Keratinocyte (primary cell): ENCODE results near the gene ATP11A. TPM values are rescaled to one million over a fixed set of nuclear protein-coding genes. Genes with fewer than 3 reads are reported as not detected.
"Not testable (repeated sequence)": the region's sequence is repeated elsewhere in the genome, so short reads cannot be mapped to it uniquely, and the experiment has no call there.

Source experiments
- DNase-seq: peaks from one replicate; pipeline ENCODE4 v3.0.0-alpha.2; 2011; ENCODE audit warnings: low read depth, missing footprints, low spot score
- FAIRE-seq: peaks from 2 replicates; lab custom pipeline; 2011; peaks lifted over from hg19 to GRCh38; lab: Jason Lieb, UNC
- H2AFZ ChIP-seq: 2 replicates; pipeline ENCODE4 v1.6.0; 2012; ENCODE audit warnings: low read length, control low read depth, inconsistent platforms; ENCODE audit not compliant: control insufficient read depth
- H3K27ac ChIP-seq: 2 replicates; pipeline ENCODE4 v1.5.1; 2011; ENCODE audit warnings: low read length; ENCODE audit not compliant: control insufficient read depth, insufficient read depth
- H3K27me3 ChIP-seq: 3 replicates; pipeline ENCODE4 v1.6.0; 2011; ENCODE audit warnings: low read length; ENCODE audit not compliant: control insufficient read depth, insufficient read depth; ENCODE audit errors: extremely low read depth
- H3K36me3 ChIP-seq, 2 experiments: 2 replicates in 1 of 2; 3 replicates in 1 of 2; pipeline ENCODE4 v1.5.1; 2011; ENCODE audit warnings: low read length in 2 of 2, mild to moderate bottlenecking in 1 of 2; ENCODE audit not compliant: control insufficient read depth in 2 of 2, insufficient read depth in 2 of 2; ENCODE audit errors: extremely low read depth in 1 of 2
- H3K4me1 ChIP-seq: 3 replicates; pipeline ENCODE4 v1.5.1; 2011; ENCODE audit warnings: low read length; ENCODE audit not compliant: control insufficient read depth, insufficient read depth; ENCODE audit errors: extremely low read depth
- H3K4me2 ChIP-seq: 3 replicates; pipeline ENCODE4 v1.6.0; 2011; ENCODE audit warnings: low read depth, low read length; ENCODE audit not compliant: control insufficient read depth, insufficient read depth; ENCODE audit errors: extremely low read depth
- H3K4me3 ChIP-seq, 3 experiments: fragments of 200-600 bp in 1 of 3; sonication (generic) in 1 of 3; 2 replicates in 2 of 3; 3 replicates in 1 of 3; pipeline ENCODE4 v1.5.1; 2011 to 2016; ENCODE audit warnings: low read length in 3 of 3, mild to moderate bottlenecking in 3 of 3, control low read depth in 2 of 3, inconsistent platforms in 1 of 3, low read depth in 1 of 3, mixed read lengths in 1 of 3, mixed run types in 1 of 3, moderate library complexity in 1 of 3; ENCODE audit not compliant: control insufficient read depth in 2 of 3, insufficient read depth in 2 of 3; ENCODE audit errors: extremely low read depth in 1 of 3
- H3K79me2 ChIP-seq: 2 replicates; pipeline ENCODE4 v1.6.0; 2012; ENCODE audit warnings: low read length; ENCODE audit not compliant: control insufficient read depth, insufficient read depth
- H3K9ac ChIP-seq: 3 replicates; pipeline ENCODE4 v1.6.0; 2011; ENCODE audit warnings: low read length; ENCODE audit not compliant: control insufficient read depth, insufficient read depth; ENCODE audit errors: extremely low read depth
- H3K9me1 ChIP-seq: 3 replicates; pipeline ENCODE4 v1.6.0; 2011; ENCODE audit warnings: low read length; ENCODE audit not compliant: control insufficient read depth, insufficient read depth; ENCODE audit errors: extremely low read depth
- H3K9me3 ChIP-seq: 2 replicates; pipeline ENCODE4 v1.5.1; 2012; ENCODE audit warnings: low read depth, low read length; ENCODE audit not compliant: control insufficient read depth
- H4K20me1 ChIP-seq: 3 replicates; pipeline ENCODE4 v1.6.0; 2011; ENCODE audit warnings: low read length; ENCODE audit not compliant: control insufficient read depth, insufficient read depth; ENCODE audit errors: extremely low read depth
- CTCF ChIP-seq, 3 experiments: IDR thresholded peaks in 1 of 3; conservative IDR thresholded peaks in 1 of 3; optimal IDR thresholded peaks in 1 of 3; 2 replicates in 2 of 3; 3 replicates in 1 of 3; pipeline versions ENCODE3 to v1.5.1; 2011; ENCODE audit warnings: low read length in 3 of 3, mild to moderate bottlenecking in 3 of 3, moderate library complexity in 2 of 3, control low read depth in 1 of 3, inconsistent platforms in 1 of 3; ENCODE audit not compliant: insufficient read depth in 2 of 3; ENCODE audit errors: extremely low read depth in 1 of 3
- EZH2 ChIP-seq: IDR thresholded peaks from one replicate; pipeline ENCODE4 v1.6.1; 2012; ENCODE audit warnings: inconsistent platforms, mild to moderate bottlenecking, low read length, moderate library complexity
- dilution Hi-C: fragments of 300-500 bp; cut with MboI; formaldehyde crosslinking; loops from one replicate; pipeline ENCODE4 v1.7.0; 2020; ENCODE audit warnings: low sequenced_read_pairs; ENCODE audit not compliant: extremely low pct_ligation_motif_present
- polyA plus RNA-seq, 5 experiments: library from polyadenylated mRNA; depleted of rRNA in 3 of 5; stranded (reverse) in 3 of 5; stranded (forward) in 1 of 5; unstranded in 1 of 5; fragments of >200 nt; gene quantifications; 1 replicate in 1 of 5; 2 replicates in 3 of 5; 3 replicates in 1 of 5; pipeline versions ENCODE4 v1.2.1 to v1.2.3, GENCODE V29; 2011 to 2012; ENCODE audit warnings: missing spikeins in 2 of 5, low read depth in 1 of 5, low replicate concordance in 1 of 5

The ATP11A gene
- polyA plus RNA-seq, 1 donor (not counting 4 experiments of a cell fraction or from before 2014, with no cell fraction given): 4.3 TPM

DNA sequence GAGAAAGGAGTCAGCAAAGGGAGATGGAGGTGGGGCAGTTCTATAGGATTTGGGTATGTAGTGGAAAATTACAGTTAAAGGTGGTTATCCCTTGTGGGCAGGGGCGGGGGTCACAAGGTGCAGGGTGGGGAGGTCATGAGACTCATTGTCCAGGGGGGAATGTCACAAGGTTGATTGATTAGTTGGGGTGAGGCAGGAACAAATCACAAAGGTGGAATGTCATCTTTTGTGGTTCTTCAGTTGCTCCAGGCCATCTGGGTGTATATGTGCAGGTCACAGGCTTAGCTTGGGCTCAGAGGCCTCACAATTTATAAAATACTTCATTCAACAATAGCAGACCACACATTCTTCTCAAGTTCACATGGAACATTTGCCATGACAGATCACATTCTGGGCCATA, 109.6 kb downstream of the ATP11A start:
- no peak overlapping the region for H3K27ac ChIP-seq
- dilution Hi-C loops: no loop called here
- H3K79me2 ChIP-seq: no peaks in the 10 kb centered on the region
- no peak overlapping the region for H3K4me3 ChIP-seq
- no peaks in the 10 kb centered on the region for H3K36me3 ChIP-seq
- H3K4me2 ChIP-seq: no peak overlapping the region
- no peaks in the 10 kb centered on the region for H4K20me1 ChIP-seq
- DNase-seq: no peak
- no peak for FAIRE-seq
- no peaks in the 10 kb centered on the region for H3K27me3 ChIP-seq
- TF ChIP-seq EZH2 (no peak), CTCF (optimal IDR thresholded peaks at IDR 0.05 in 1 of 3, IDR thresholded peaks at IDR 0.05 in 1 of 3, conservative IDR thresholded peaks at IDR 0.05 in 1 of 3; ENCODE audit: extremely low read depth in 1 of 3, insufficient read depth in 2 of 3, low read length in 3 of 3) (no peak)
- H3K9me3 ChIP-seq: no peaks in the 10 kb centered on the region
- H3K4me1 ChIP-seq: no peaks in the 10 kb centered on the region
- H2AFZ ChIP-seq: no peak overlapping the region
- peaks cover 2% of the 10 kb centered on the region for H3K9me1 ChIP-seq
- no peak overlapping the region for H3K9ac ChIP-seq

- dilution Hi-C loops: no loop called here
- no peaks in the 10 kb centered on the region for H3K9me3 ChIP-seq
- H3K4me2 ChIP-seq: no peak overlapping the region
Observed at GRCh38 chr13:112800057-112800456, 110.2 kb downstream of the ATP11A start.

GRCh38 chr13:112800807-112801206, 111.0 kb downstream of the ATP11A start:
- H3K9me3 ChIP-seq, H3K36me3 ChIP-seq, H3K9ac ChIP-seq, H2AFZ ChIP-seq, H3K4me1 ChIP-seq, DNase-seq, H3K9me1 ChIP-seq, H3K4me2 ChIP-seq, H4K20me1 ChIP-seq, H3K4me3 ChIP-seq, dilution Hi-C loops, FAIRE-seq, H3K79me2 ChIP-seq, H3K27ac ChIP-seq, H3K27me3 ChIP-seq: not testable (repeated sequence)

More at GRCh38 chr13:112800057-112800456, 110.2 kb downstream of the ATP11A start:
- no peaks in the 10 kb centered on the region for H3K36me3 ChIP-seq
- peaks cover 2% of the 10 kb centered on the region for H3K9me1 ChIP-seq
- TF ChIP-seq EZH2 (no peak), CTCF (optimal IDR thresholded peaks at IDR 0.05 in 1 of 3, IDR thresholded peaks at IDR 0.05 in 1 of 3, conservative IDR thresholded peaks at IDR 0.05 in 1 of 3; ENCODE audit: extremely low read depth in 1 of 3, insufficient read depth in 2 of 3, low read length in 3 of 3) (no peak)
- no peaks in the 10 kb centered on the region for H3K27me3 ChIP-seq
- DNase-seq (no peak), FAIRE-seq (no peak)
- no peaks in the 10 kb centered on the region for H3K79me2 ChIP-seq
- no peak overlapping the region for H2AFZ ChIP-seq
- H3K27ac ChIP-seq: no peak overlapping the region
- H4K20me1 ChIP-seq: no peaks in the 10 kb centered on the region
- no peak overlapping the region for H3K9ac ChIP-seq
- H3K4me3 ChIP-seq: no peak overlapping the region
- H3K4me1 ChIP-seq: no peaks in the 10 kb centered on the region
